H1 (cell line): ENCODE measurements around the gene ATP6V0A1. TPM values are rescaled to one million over a fixed set of nuclear protein-coding genes. Genes with fewer than 3 reads are reported as not detected.

Experiments
- CTCF ChIA-PET: fragments of 300-600 bp; sonication (Branson Sonifier 250); formaldehyde crosslinking; loops from one replicate; lab custom pipeline; 2021; ENCODE audit not compliant: partially characterized antibody; lab: Charles Lee
- POLR2A ChIA-PET: fragments of 300-600 bp; sonication (Branson Sonifier 250); formaldehyde crosslinking; loops from one replicate; lab custom pipeline; 2021; ENCODE audit warnings: inconsistent platforms; ENCODE audit not compliant: partially characterized antibody; lab: Charles Lee
- DNase-seq, 2 experiments: peaks; one replicate each; pipeline versions ENCODE4 v3.0.0 to v3.0.0-alpha.2; 2010 to 2022; ENCODE audit warnings: low spot score in 2 of 2, low read depth in 1 of 2, mixed read lengths in 1 of 2
- FAIRE-seq: peaks from 2 replicates; lab custom pipeline; 2011; peaks lifted over from hg19 to GRCh38; lab: Jason Lieb, UNC
- H2AFZ ChIP-seq: 2 replicates; pipeline ENCODE4 v1.8.1; 2012; ENCODE audit warnings: low read length, inconsistent platforms
- H2AK5ac ChIP-seq: 2 replicates; pipeline ENCODE4 v1.6.1; 2013; ENCODE audit warnings: low read depth, low read length
- H2BK120ac ChIP-seq: replicated peaks from 2 replicates; pipeline ENCODE3; 2013; ENCODE audit warnings: low read depth, low read length, inconsistent platforms
- H2BK12ac ChIP-seq: 2 replicates; pipeline ENCODE4 v1.6.1; 2013; ENCODE audit warnings: low read depth, low read length
- H2BK15ac ChIP-seq: 2 replicates; pipeline ENCODE4 v1.6.1; 2013; ENCODE audit warnings: low read length
- H2BK20ac ChIP-seq: 2 replicates; pipeline ENCODE4 v1.6.1; 2013; ENCODE audit warnings: low read length
- H2BK5ac ChIP-seq: 2 replicates; pipeline ENCODE4 v1.6.1; 2013; ENCODE audit warnings: low read depth, low read length
- H3K14ac ChIP-seq: 2 replicates; pipeline ENCODE4 v1.6.1; 2013; ENCODE audit warnings: inconsistent platforms; ENCODE audit not compliant: insufficient read length
- H3K18ac ChIP-seq: 2 replicates; pipeline ENCODE4 v1.6.1; 2013; ENCODE audit warnings: low read length; ENCODE audit errors: extremely low read depth
- H3K23ac ChIP-seq: 2 replicates; pipeline ENCODE4 v1.6.1; 2013; ENCODE audit warnings: inconsistent platforms; ENCODE audit not compliant: insufficient read length
- H3K23me2 ChIP-seq: 2 replicates; pipeline ENCODE4 v1.6.1; 2013; ENCODE audit warnings: low read depth, low read length
- H3K27ac ChIP-seq: 2 replicates; pipeline ENCODE4 v1.6.1; 2011; ENCODE audit warnings: low read depth, low read length, inconsistent platforms
- H3K27me3 ChIP-seq, 4 experiments: replicated peaks in 1 of 4; 1 replicate in 1 of 4; 2 replicates in 3 of 4; pipeline versions ENCODE4 v1.6.1 to v1.8.1; 2011 to 2013; ENCODE audit warnings: low read length in 3 of 4, mild to moderate bottlenecking in 3 of 4, inconsistent platforms in 2 of 4, mixed read lengths in 2 of 4, moderate library complexity in 1 of 4; ENCODE audit not compliant: control insufficient read depth in 3 of 4, insufficient read depth in 3 of 4; ENCODE audit errors: extremely low read depth in 1 of 4
- H3K36me3 ChIP-seq, 4 experiments: 2 replicates each; pipeline versions ENCODE4 v1.6.1 to v1.8.1; 2011 to 2013; ENCODE audit warnings: mild to moderate bottlenecking in 4 of 4, low read length in 3 of 4, moderate library complexity in 2 of 4, control low read depth in 1 of 4, inconsistent platforms in 1 of 4; ENCODE audit not compliant: insufficient read depth in 4 of 4, control insufficient read depth in 2 of 4
- H3K4ac ChIP-seq: replicated peaks from 2 replicates; pipeline ENCODE3; 2013; ENCODE audit warnings: low read length, low read depth, mixed read lengths, inconsistent platforms; ENCODE audit not compliant: insufficient read length
- H3K4me1 ChIP-seq, 4 experiments: replicated peaks in 1 of 4; 1 replicate in 1 of 4; 2 replicates in 3 of 4; pipeline versions ENCODE4 v1.6.1 to v1.8.1; 2011 to 2013; ENCODE audit warnings: low read length in 3 of 4, inconsistent platforms in 2 of 4, mixed read lengths in 1 of 4; ENCODE audit not compliant: insufficient read depth in 4 of 4, control insufficient read depth in 3 of 4
- H3K4me2 ChIP-seq, 2 experiments: 2 replicates each; pipeline versions ENCODE4 v1.6.1 to v1.8.1; 2011 to 2013; ENCODE audit warnings: low read depth in 2 of 2, low read length in 2 of 2, control low read depth in 1 of 2, inconsistent platforms in 1 of 2, mild to moderate bottlenecking in 1 of 2; ENCODE audit not compliant: insufficient read depth in 1 of 2
- H3K4me3 ChIP-seq, 4 experiments: fragments of 200-600, 300-600 bp in 1 of 4; sonication (generic), shearing (Covaris generic), sonication (Bioruptor Twin) in 1 of 4; 2 replicates each; pipeline versions ENCODE4 v1.5.1 to v1.8.1; 2011 to 2016; ENCODE audit warnings: low read length in 4 of 4, low read depth in 3 of 4, control low read depth in 2 of 4, inconsistent platforms in 2 of 4, mild to moderate bottlenecking in 2 of 4, mixed read lengths in 1 of 4, moderate library complexity in 1 of 4; ENCODE audit not compliant: insufficient read depth in 2 of 4; ENCODE audit errors: extremely low read depth in 1 of 4
- H3K56ac ChIP-seq: replicated peaks from 2 replicates; pipeline ENCODE3; 2013; ENCODE audit warnings: low read depth, mild to moderate bottlenecking, mixed read lengths, low read length, inconsistent platforms; ENCODE audit not compliant: insufficient read length
- H3K79me1 ChIP-seq: 2 replicates; pipeline ENCODE4 v1.6.1; 2013; ENCODE audit warnings: low read depth, low read length, control low read depth
- H3K79me2 ChIP-seq, 2 experiments: 2 replicates each; pipeline versions ENCODE4 v1.6.1 to v1.8.1; 2012 to 2013; ENCODE audit warnings: low read length in 2 of 2, mild to moderate bottlenecking in 2 of 2, inconsistent platforms in 1 of 2; ENCODE audit not compliant: insufficient read depth in 2 of 2, control insufficient read depth in 1 of 2
- H3K9ac ChIP-seq, 4 experiments: replicated peaks in 1 of 4; 1 replicate in 1 of 4; 2 replicates in 3 of 4; pipeline versions ENCODE4 v1.6.1 to v1.8.1; 2011 to 2013; ENCODE audit warnings: low read depth in 3 of 4, low read length in 3 of 4, control low read depth in 2 of 4, mild to moderate bottlenecking in 2 of 4, moderate library complexity in 2 of 4, inconsistent platforms in 1 of 4; ENCODE audit errors: extremely low read depth in 1 of 4
- H3K9me3 ChIP-seq, 2 experiments: 2 replicates each; pipeline versions ENCODE4 v1.6.1 to v1.8.1; 2012 to 2013; ENCODE audit warnings: mild to moderate bottlenecking in 2 of 2, moderate library complexity in 2 of 2, control low read depth in 1 of 2, inconsistent platforms in 1 of 2, low read depth in 1 of 2, low read length in 1 of 2, mixed read lengths in 1 of 2; ENCODE audit not compliant: insufficient read depth in 2 of 2
- H4K20me1 ChIP-seq, 2 experiments: replicated peaks in 1 of 2; 2 replicates each; pipeline versions ENCODE3 to v1.8.1; 2011 to 2013; ENCODE audit warnings: inconsistent platforms in 2 of 2, low read length in 2 of 2, mild to moderate bottlenecking in 1 of 2; ENCODE audit not compliant: insufficient read depth in 2 of 2, control insufficient read depth in 1 of 2
- H4K5ac ChIP-seq: 2 replicates; pipeline ENCODE4 v1.6.1; 2013; ENCODE audit warnings: low read length, low read depth, mixed read lengths, inconsistent platforms; ENCODE audit not compliant: insufficient read length
- H4K8ac ChIP-seq: 2 replicates; pipeline ENCODE4 v1.8.0; 2013; ENCODE audit warnings: mild to moderate bottlenecking, moderate library complexity, low read length, inconsistent platforms; ENCODE audit not compliant: insufficient read depth; ENCODE audit errors: extremely low read depth
- H4K91ac ChIP-seq: replicated peaks from 2 replicates; pipeline ENCODE3; 2013; ENCODE audit warnings: low read length, mixed read lengths, inconsistent platforms; ENCODE audit not compliant: insufficient read length
- BACH1 ChIP-seq: IDR thresholded peaks from 2 replicates; pipeline ENCODE4 v1.6.1; 2012; ENCODE audit warnings: low read length, improper control_type of control experiment
- CBX5 ChIP-seq: fragments of 300-800, 300-1000 bp; sonication (generic); IDR thresholded peaks from 2 replicates; pipeline ENCODE4 v1.7.1; 2016; ENCODE audit warnings: antibody characterized with exemption, low read length, low read depth
- CBX8 ChIP-seq: fragments of 300-800, 300-1000 bp; sonication (generic); IDR thresholded peaks from 2 replicates; pipeline ENCODE4 v1.7.1; 2016; ENCODE audit warnings: low read depth, low read length, borderline replicate concordance
- CHD2 ChIP-seq: IDR thresholded peaks from 2 replicates; pipeline ENCODE4 v1.6.1; 2012; ENCODE audit warnings: low read length, improper control_type of control experiment
- CTCF ChIP-seq, 3 experiments: IDR thresholded peaks; 1 replicate in 2 of 3; 2 replicates in 1 of 3; pipeline versions ENCODE4 v1.5.1 to v1.6.1; 2011; ENCODE audit warnings: low read length in 3 of 3, mild to moderate bottlenecking in 3 of 3, inconsistent platforms in 2 of 3, low read depth in 1 of 3, moderate library complexity in 1 of 3; ENCODE audit not compliant: insufficient read depth in 1 of 3; ENCODE audit errors: control extremely low read depth in 1 of 3
- EGR1 ChIP-seq: IDR thresholded peaks from 2 replicates; pipeline ENCODE4 v1.6.1; 2011; ENCODE audit warnings: low read depth, low read length, borderline replicate concordance
- KDM1A ChIP-seq: fragments of 200-600, 300-600 bp; sonication (generic); IDR thresholded peaks from 2 replicates; pipeline ENCODE4 v1.7.1; 2016; ENCODE audit warnings: mild to moderate bottlenecking, low read length, borderline replicate concordance
- KDM5A ChIP-seq: fragments of 200-600 bp; IDR thresholded peaks from 2 replicates; pipeline ENCODE4 v1.7.1; 2012; ENCODE audit warnings: mild to moderate bottlenecking, low read length, inconsistent platforms, mixed read lengths
- RFX5 ChIP-seq: IDR thresholded peaks from 2 replicates; pipeline ENCODE4 v1.6.1; 2011; ENCODE audit warnings: low read depth, low read length, improper control_type of control experiment, borderline replicate concordance
- RNF2 ChIP-seq: fragments of 200-900, 300-1000 bp; sonication (generic); IDR thresholded peaks from 2 replicates; pipeline ENCODE4 v1.7.1; 2016; ENCODE audit warnings: borderline replicate concordance, low read depth, mild to moderate bottlenecking, antibody characterized with exemption, low read length; ENCODE audit not compliant: poor library complexity, severe bottlenecking; ENCODE audit errors: missing control alignments
- SUZ12 ChIP-seq: fragments of 200-600 bp; sonication (generic); IDR thresholded peaks from 2 replicates; pipeline ENCODE4 v1.6.1; 2012; ENCODE audit warnings: mild to moderate bottlenecking, inconsistent platforms, low read length, moderate library complexity, mixed read lengths
- YY1 ChIP-seq: IDR thresholded peaks from 2 replicates; pipeline ENCODE4 v1.6.1; 2011; ENCODE audit warnings: low read depth, mild to moderate bottlenecking, low read length
- WGBS, 2 experiments: shearing (Covaris generic) in 1 of 2; methylation state at CpG; one replicate each; pipeline versions ENCODE4 v1.1.6 to v1.1.7; 2013 to 2015; ENCODE audit warnings: low lambda C conversion rate in 2 of 2, mixed read lengths in 2 of 2, inconsistent platforms in 1 of 2, low coverage in 1 of 2, missing lambda C conversion rate in 1 of 2; ENCODE audit not compliant: insufficient replicate concordance in 2 of 2, insufficient coverage in 1 of 2, insufficient read length in 1 of 2; ENCODE audit errors: extremely low coverage in 1 of 2, missing lambda C conversion rate in 1 of 2; 5-methylcytosine and 5-hydroxymethylcytosine counted together
- polyA plus RNA-seq, 7 experiments: library from polyadenylated mRNA; depleted of rRNA in 3 of 7; stranded (reverse) in 5 of 7; unstranded in 2 of 7; fragments of >200 nt in 5 of 7; fragments of 200-250 nt in 2 of 7; gene quantifications; 1 replicate in 5 of 7; 2 replicates in 1 of 7; 4 replicates in 1 of 7; pipeline versions ENCODE4 v1.2.1 to v1.2.3, GENCODE V29; 2011 to 2013; ENCODE audit warnings: missing spikeins in 2 of 7, mixed read lengths in 2 of 7
- total RNA-seq: library from RNA; stranded (reverse); fragmentation: NEBNext Ultra II Directional; extraction: Animal tissue kit (Norgen Biotek cat#: 25700); gene quantifications from 2 replicates; pipeline ENCODE4 v1.2.1, GENCODE V29; 2021

ATP6V0A1 gene
- total and polyA plus RNA-seq, 2 of the 8 experiments (the other 6 are each of a cell fraction or from before 2014, with no cell fraction given): 55.3 to 63.4 TPM

- Histone ChIP-seq H3K4me1 (peaks cover 10 to 18% (median 13%) of the 10 kb centered on the region in 4 experiments), H4K5ac (no peak overlapping the region), H3K4me2 (no peak overlapping the region), H3K4ac (no peak overlapping the region), H3K27ac (no peak overlapping the region), H3K56ac (no peak overlapping the region), H2BK5ac (no peak overlapping the region), H2AK5ac (no peak overlapping the region), H3K79me2 (no peaks in the 10 kb centered on the region; a peak in 1 of 4 replicates), H2BK15ac (no peak overlapping the region), H3K27me3 (no peaks in the 10 kb centered on the region), H2AFZ (no peak overlapping the region), H3K9ac (no peak overlapping the region), H3K4me3 (no peak overlapping the region), H3K9me3 (no peaks in the 10 kb centered on the region), H2BK20ac (no peak overlapping the region), H3K79me1 (peaks cover 5% of the 10 kb centered on the region), H4K8ac (no peak overlapping the region), H3K14ac (no peak overlapping the region), H3K36me3 (no peaks in the 10 kb centered on the region), H4K20me1 (peaks cover 2 to 3% of the 10 kb centered on the region in 2 experiments), H4K91ac (no peak overlapping the region), H3K23ac (no peak overlapping the region), H2BK120ac (no peak overlapping the region), H2BK12ac (no peak overlapping the region), H3K23me2 (no peaks in the 10 kb centered on the region), H3K18ac (no peak overlapping the region)
- ChIA-PET POLR2A (interaction anchor here (0.6 to 3.8 kb wide), 4 partner anchors 13 to 114 kb away, joined by 3 to 12 read pairs (median 4); partner anchors contain the start of gene CAVIN1), CTCF (interaction anchor here (1.7 to 23.6 kb wide), 4 partner anchors 10 to 91 kb away, joined by 4 to 542 read pairs (median 16); no protein-coding TSS in a partner anchor)
- FAIRE-seq (no peak), DNase-seq (no peak)
- TF ChIP-seq BACH1 (no peak), CHD2 (no peak), KDM5A (no peak), CBX5 (no peak), CBX8 (no peak), RFX5 (no peak), EGR1 (no peak), YY1 (no peak), CTCF (IDR thresholded peaks at IDR 0.05; ENCODE audit: control extremely low read depth in 1 of 3, insufficient read depth in 1 of 3, low read depth in 1 of 3, low read length in 3 of 3) (no peak), KDM1A (no peak), RNF2 (no peak), SUZ12 (no peak)
- 79% methylated on average over 5 of the region's 5 CpGs; no CpG with 5 or more reads in 1 of the 2 experiments for WGBS, 2 experiments
Observed at GRCh38 chr17:42410319-42410685, 48.4 kb upstream of the ATP6V0A1 start.
